NCI-H82 treated with DMSO at 0.1 percent for 48 hours (cell line): ENCODE results near the gene KRT81.

Experiments used
- DNase-seq: peaks from one replicate; lab custom pipeline; 2025; ENCODE audit not compliant: unreplicated experiment; lab: John Stamatoyannopoulos, UW

The KRT81 gene

GRCh38 chr12:52291267-52291935 is at the start of gene KRT81:
Gene KRT81, minus strand, starts transcription at chr12:52291534. Its CDS starts 69 bp downstream, at chr12:52291465.
- DNase-seq = no peak

- no peak for DNase-seq
These were observed 47.1 kb upstream of the KRT81 start for GRCh38 chr12:52338241-52338960.

- no peak for DNase-seq
These were observed 45.7 kb upstream of the KRT81 start for GRCh38 chr12:52337054-52337453.

- no peak for DNase-seq
These were observed 45.3 kb upstream of the KRT81 start for GRCh38 chr12:52336641-52337040.

GRCh38 chr12:52335598-52336262 is 44.4 kb upstream of the KRT81 start:
- DNase-seq = no peak

GRCh38 chr12:52334185-52334584 is 42.9 kb upstream of the KRT81 start:
- no peak for DNase-seq

- no peak for DNase-seq
These were observed 42.0 kb upstream of the KRT81 start for GRCh38 chr12:52333321-52333720.

GRCh38 chr12:52332381-52332780 is 41.0 kb upstream of the KRT81 start:
- DNase-seq = no peak

GRCh38 chr12:52331833-52332232 is 40.5 kb upstream of the KRT81 start:
- DNase-seq = no peak

GRCh38 chr12:52331039-52331438 is 39.7 kb upstream of the KRT81 start:
- no peak for DNase-seq

- DNase-seq = no peak
These were observed 36.6 kb upstream of the KRT81 start for GRCh38 chr12:52327830-52328500.

- DNase-seq = peak; percentile 47
These were observed 35.9 kb upstream of the KRT81 start for GRCh38 chr12:52327052-52327829.

GRCh38 chr12:52324153-52324444 is 32.8 kb upstream of the KRT81 start:
- DNase-seq = no peak

GRCh38 chr12:52323416-52324152 is 32.2 kb upstream of the KRT81 start:
- no peak for DNase-seq

- DNase-seq = no peak
These were observed 31.7 kb upstream of the KRT81 start for GRCh38 chr12:52323001-52323400.

GRCh38 chr12:52322069-52322468 is 30.7 kb upstream of the KRT81 start:
- DNase-seq = no peak

GRCh38 chr12:52321418-52321817 is 30.1 kb upstream of the KRT81 start:
- no peak for DNase-seq

- no peak for DNase-seq
These were observed 29.6 kb upstream of the KRT81 start, which contains the start of gene KRT83 for GRCh38 chr12:52320784-52321400. Gene KRT83, minus strand, starts transcription at chr12:52321398. Its CDS starts 63 bp downstream, at chr12:52321335.

GRCh38 chr12:52319097-52319496 is 27.8 kb upstream of the KRT81 start:
- no peak for DNase-seq
